Adrenal gland (tissue), 12 donors: ENCODE results near the gene SLC43A3. TPM values are rescaled to one million over a fixed set of nuclear protein-coding genes. Genes with fewer than 3 reads are reported as not detected.
A peak's percentile ranks its signal among the peaks of the same experiment; 100 is the strongest.

Source experiments
- DNase-seq, 7 donors: peaks; one replicate each; pipeline ENCODE4 v3.0.0-alpha.2; 2019 to 2020
- H3K27ac ChIP-seq, 5 donors: fragments of 200-600 bp; sonication (generic) in 4 of 5; 1 replicate in 3 of 5; 2 replicates in 2 of 5; pipeline versions ENCODE4 v1.5.1 to v1.8.0; 2016 to 2020; ENCODE audit warnings: mild to moderate bottlenecking in 1 of 5
- H3K27me3 ChIP-seq: fragments of 200-600 bp; 2 replicates; pipeline ENCODE4 v1.8.0; 2021
- H3K36me3 ChIP-seq, 2 donors: fragments of 200-600 bp; replicated peaks in 1 of 2; 1 replicate in 1 of 2; 2 replicates in 1 of 2; pipeline versions ENCODE4 v1.5.1 to v1.8.0; 2018 to 2022
- H3K4me1 ChIP-seq, 2 donors: fragments of 200-600 bp; replicated peaks in 1 of 2; 1 replicate in 1 of 2; 2 replicates in 1 of 2; pipeline versions ENCODE4 v1.5.1 to v1.8.0; 2018 to 2021
- H3K4me3 ChIP-seq, 4 donors: fragments of 200-600 bp; sonication (generic) in 3 of 4; one replicate each; pipeline ENCODE4 v1.5.1; 2016 to 2018
- H3K9me3 ChIP-seq, 3 donors: fragments of 200-600 bp; sonication (generic) in 1 of 3; replicated peaks in 1 of 3; 1 replicate in 2 of 3; 2 replicates in 1 of 3; pipeline versions ENCODE4 v1.5.1 to v1.8.0; 2016 to 2021
- POLR2A ChIP-seq, 2 donors: fragments of 450-650 bp; IDR thresholded peaks; one replicate each; pipeline ENCODE4 v1.6.1; 2017; ENCODE audit warnings: antibody characterized with exemption in 2 of 2, mild to moderate bottlenecking in 2 of 2, moderate library complexity in 1 of 2
- WGBS, 4 donors: extraction: QIAGEN DNeasy Blood & Tissue Kit in 2 of 4; methylation state at CpG; one replicate each; pipeline versions ENCODE4 v1.1.5 to v1.1.7; 2013 to 2017; 5-methylcytosine and 5-hydroxymethylcytosine counted together
- intact Hi-C, 2 donors: fragments of 100-400 bp; cut with DNase I; formaldehyde crosslinking; loops; one replicate each; pipeline versions ENCODE4 v1.14.1 to v1.15.0; 2022 to 2023
- polyA plus RNA-seq, 3 donors: library from polyadenylated mRNA; stranded (reverse); fragments of 200-250 nt in 2 of 3; fragments of 350-450 nt in 1 of 3; fragmentation: Illumina TruSeq in 1 of 3; extraction: RNeasy Lipid Tissue Mini Kit (QIAGEN cat#74804) in 1 of 3; gene quantifications; one replicate each; pipeline ENCODE4 v1.2.3, GENCODE V29; 2013 to 2014
- total RNA-seq, 9 donors: library from RNA; depleted of rRNA in 4 of 9; stranded (reverse); fragments of >200 nt in 4 of 9; fragments of 120-200 nt in 1 of 9; fragmentation: NEBNext Ultra II Directional in 1 of 9; extraction: Animal tissue kit (Norgen Biotek cat#: 25700) in 1 of 9; gene quantifications; one replicate each; pipeline versions ENCODE4 v1.1.0 to v1.2.4, GENCODE V29; 2013 to 2023
- TF ChIP-seq, protein P1 (sequence below), 6 experiments: fragments of 450-650 bp in 4 of 6; fragments of 200-600 bp in 2 of 6; sonication (generic) in 1 of 6; IDR thresholded peaks; 1 replicate in 5 of 6; 2 replicates in 1 of 6; pipeline versions ENCODE4 v1.5.1 to v1.8.0; 2016 to 2021; ENCODE audit warnings: antibody characterized with exemption in 6 of 6, mild to moderate bottlenecking in 2 of 6, moderate library complexity in 1 of 6
- donor health status: healthy with polysubstance abuse.
- donor health status: Bipolar disorder and iron deficiency.
- donor health status: DM: yes; HTN: yes; CAD: no.
- donor health status: DM: no; HTN: no; CAD: no.
- donor health status: DM: no; HTN: no; CAD: no.
- donor health status: DM: yes; HTN: yes; CAD: no.

The SLC43A3 gene
- total and polyA plus RNA-seq, 12 donors = 14.0 to 72.7 (median 27.3) TPM

DNA sequence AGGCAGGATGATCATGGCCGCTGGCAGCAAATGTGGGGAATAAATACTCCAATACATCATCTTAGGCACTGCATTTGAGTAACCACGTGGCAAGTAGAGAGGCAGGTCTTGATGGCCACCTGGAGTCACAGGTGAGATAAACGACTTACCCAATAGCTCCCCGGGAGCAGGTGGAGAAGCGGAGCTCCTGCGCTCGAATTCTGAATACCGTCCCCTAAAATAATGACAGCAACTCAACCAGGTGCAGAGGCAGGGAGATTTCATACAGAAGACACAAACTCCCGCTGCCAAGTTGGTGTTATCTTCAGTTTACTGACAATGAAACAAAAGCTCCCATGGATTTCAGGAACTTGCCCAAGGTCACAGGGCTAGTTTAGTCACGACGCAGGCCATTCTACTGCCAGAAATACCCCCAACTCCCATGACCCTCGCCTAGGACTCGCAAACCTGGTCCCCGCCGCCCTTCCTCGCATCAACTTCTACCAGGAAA, 437 bp downstream of the SLC43A3 start:
- Histone ChIP-seq H3K9me3 (no peaks in the 10 kb centered on the region), H3K4me1 (peaks cover 36 to 58% of the 10 kb centered on the region in 2 donors), H3K36me3 (peaks cover 0 to 7% of the 10 kb centered on the region in 2 donors), H3K27me3 (no peaks in the 10 kb centered on the region), H3K4me3 (peak overlapping the region in 2 of 4 donors; percentile 46 to 62), H3K27ac (peak overlapping the region; percentile 77 to 96 (median 88))
- TF ChIP-seq, protein P1, sequence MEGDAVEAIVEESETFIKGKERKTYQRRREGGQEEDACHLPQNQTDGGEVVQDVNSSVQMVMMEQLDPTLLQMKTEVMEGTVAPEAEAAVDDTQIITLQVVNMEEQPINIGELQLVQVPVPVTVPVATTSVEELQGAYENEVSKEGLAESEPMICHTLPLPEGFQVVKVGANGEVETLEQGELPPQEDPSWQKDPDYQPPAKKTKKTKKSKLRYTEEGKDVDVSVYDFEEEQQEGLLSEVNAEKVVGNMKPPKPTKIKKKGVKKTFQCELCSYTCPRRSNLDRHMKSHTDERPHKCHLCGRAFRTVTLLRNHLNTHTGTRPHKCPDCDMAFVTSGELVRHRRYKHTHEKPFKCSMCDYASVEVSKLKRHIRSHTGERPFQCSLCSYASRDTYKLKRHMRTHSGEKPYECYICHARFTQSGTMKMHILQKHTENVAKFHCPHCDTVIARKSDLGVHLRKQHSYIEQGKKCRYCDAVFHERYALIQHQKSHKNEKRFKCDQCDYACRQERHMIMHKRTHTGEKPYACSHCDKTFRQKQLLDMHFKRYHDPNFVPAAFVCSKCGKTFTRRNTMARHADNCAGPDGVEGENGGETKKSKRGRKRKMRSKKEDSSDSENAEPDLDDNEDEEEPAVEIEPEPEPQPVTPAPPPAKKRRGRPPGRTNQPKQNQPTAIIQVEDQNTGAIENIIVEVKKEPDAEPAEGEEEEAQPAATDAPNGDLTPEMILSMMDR (IDR thresholded peaks at IDR 0.05) = no peak
- TF ChIP-seq POLR2A (IDR thresholded peaks at IDR 0.05) = peak in 1 of 2 donors; percentile 34
- intact Hi-C loops = no loop called here
- DNase-seq = peak; percentile 53 to 83 (median 73)
- 10 to 17% (median 15%) methylated on average over 15 to 16 of the region's 16 CpGs for WGBS, 4 donors

DNA sequence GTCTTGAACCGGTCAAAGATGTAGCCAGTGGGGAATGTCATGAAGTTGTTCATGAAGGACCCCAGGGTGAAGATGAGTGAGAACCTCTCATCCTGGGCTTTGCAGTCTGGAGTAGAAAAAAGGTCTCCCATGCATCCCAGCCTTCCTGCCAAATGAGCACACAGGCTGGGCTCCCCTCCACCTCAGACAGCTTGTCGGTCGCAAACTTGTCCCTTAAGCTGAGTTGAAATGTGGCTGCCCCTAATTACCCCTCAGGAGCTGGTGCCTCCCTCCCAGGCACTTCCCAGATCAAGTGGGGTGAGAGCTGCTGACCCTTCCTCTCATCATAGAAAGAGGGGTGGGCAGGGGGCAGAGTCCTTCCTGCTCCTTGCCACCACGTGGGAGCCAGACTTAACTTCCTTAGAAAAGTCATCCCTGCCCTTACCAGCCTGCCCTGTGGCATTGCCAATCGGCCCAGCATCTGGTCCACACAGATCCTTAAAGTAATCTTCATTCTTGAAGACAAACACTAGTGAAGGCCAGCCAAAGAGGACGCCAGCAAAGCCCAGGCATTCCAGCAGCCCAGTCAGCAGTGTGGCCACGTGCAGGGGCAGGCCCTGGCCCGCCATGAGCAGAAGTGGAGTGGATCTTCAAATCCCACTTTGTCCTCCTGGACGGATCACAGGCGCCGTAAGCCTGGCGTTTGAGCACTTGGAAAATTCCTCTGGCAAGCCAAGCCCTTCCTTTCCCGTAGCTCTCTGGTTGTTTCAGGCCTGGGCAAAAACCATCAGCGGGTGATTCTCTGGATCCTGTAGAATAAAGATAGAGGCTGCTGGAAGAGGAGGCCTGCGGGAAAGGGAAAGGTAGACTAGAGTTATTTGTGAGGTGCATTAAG, 1.1 kb downstream of the SLC43A3 start:
- Histone ChIP-seq H3K4me3 (peak overlapping the region in 1 of 4 donors; percentile 46), H3K4me1 (peaks cover 36 to 59% of the 10 kb centered on the region in 2 donors), H3K27ac (peak overlapping the region in 4 of 5 donors; percentile 77 to 96 (median 90)), H3K9me3 (no peaks in the 10 kb centered on the region), H3K27me3 (no peaks in the 10 kb centered on the region), H3K36me3 (peaks cover 0 to 7% of the 10 kb centered on the region in 2 donors)
- DNase-seq = peak; percentile 23 to 65 (median 53)
- TF ChIP-seq, protein P1 (IDR thresholded peaks at IDR 0.05) = no peak
- no peak for TF ChIP-seq POLR2A (IDR thresholded peaks at IDR 0.05)
- intact Hi-C loops = no loop called here
- WGBS, 4 donors = 53 to 72% (median 67%) methylated on average over 12 to 15 of the region's 15 CpGs

DNA sequence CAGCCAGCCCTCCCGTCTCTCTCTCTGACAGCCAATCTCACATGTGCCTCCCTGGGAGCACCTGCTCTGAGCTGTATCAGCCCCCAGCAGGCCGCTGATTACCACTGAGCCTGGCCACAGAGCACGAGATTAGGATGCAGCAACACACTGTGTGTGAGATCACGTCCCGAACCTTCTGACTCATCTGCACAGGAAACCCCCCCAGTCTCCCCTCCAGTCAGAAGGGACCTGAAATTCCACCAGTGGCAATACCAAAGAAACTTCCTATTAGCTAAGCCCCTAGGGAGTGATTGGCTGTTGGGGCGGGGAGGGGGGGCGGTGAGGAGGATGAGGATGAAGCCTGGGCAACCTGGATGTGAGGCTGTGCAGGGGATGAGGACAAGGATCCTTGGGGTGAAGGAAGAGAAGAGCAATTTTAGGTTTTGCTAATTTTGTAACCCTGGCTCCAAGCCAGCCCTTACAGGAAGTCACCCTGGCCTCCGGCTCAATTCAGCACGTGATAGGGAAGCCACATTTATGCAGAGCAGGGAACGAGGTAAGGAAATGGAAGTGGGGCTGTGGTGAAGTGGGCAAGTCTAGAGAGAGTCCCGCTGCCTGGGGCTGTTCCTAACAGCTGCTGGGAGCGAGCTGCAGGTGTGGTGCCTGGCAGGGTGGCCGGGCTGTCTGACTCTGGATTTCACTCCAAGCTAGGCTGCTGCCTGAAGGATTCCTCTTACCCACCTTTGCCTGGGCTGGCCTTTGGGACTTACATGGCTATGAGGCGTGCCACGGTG, 1.9 kb downstream of the SLC43A3 start:
- Histone ChIP-seq H3K9me3 (no peaks in the 10 kb centered on the region), H3K36me3 (peaks cover 0 to 11% of the 10 kb centered on the region in 2 donors), H3K27me3 (no peaks in the 10 kb centered on the region), H3K4me1 (peaks cover 36 to 59% of the 10 kb centered on the region in 2 donors), H3K27ac (peak overlapping the region in 4 of 5 donors; percentile 25 to 96 (median 59)), H3K4me3 (no peak overlapping the region)
- TF ChIP-seq, protein P1 (IDR thresholded peaks at IDR 0.05) = no peak
- no peak for TF ChIP-seq POLR2A (IDR thresholded peaks at IDR 0.05)
- peak; percentile 44 to 84 (median 77) for DNase-seq
- WGBS, 4 donors = 30 to 43% (median 39%) methylated on average over 11 to 15 of the region's 15 CpGs
- intact Hi-C loops = no loop called here
